Fibroblast of the conjunctiva (primary cell): ENCODE measurements around the gene FOSL2.

ENCODE experiments used
- DNase-seq: peaks from one replicate; pipeline ENCODE4 v3.0.0-alpha.2; 2010; ENCODE audit warnings: low read depth

The FOSL2 gene

GRCh38 chr2:28412625-28413151 lies 20.0 kb downstream of the FOSL2 start:
- no peak for DNase-seq

GRCh38 chr2:28413152-28413898 lies 20.7 kb downstream of the FOSL2 start:
- no peak for DNase-seq

GRCh38 chr2:28413899-28414295 lies 21.2 kb downstream of the FOSL2 start:
- no peak for DNase-seq

GRCh38 chr2:28414583-28414982 lies 21.9 kb downstream of the FOSL2 start:
- no peak for DNase-seq

GRCh38 chr2:28415010-28415409 lies 22.4 kb downstream of the FOSL2 start:
- no peak for DNase-seq

- no peak for DNase-seq
Observed at GRCh38 chr2:28415715-28416114, 23.1 kb downstream of the FOSL2 start.

- no peak for DNase-seq
Observed at GRCh38 chr2:28419003-28419402, 26.3 kb downstream of the FOSL2 start.

- DNase-seq = no peak
Observed at GRCh38 chr2:28419443-28420270, 27.0 kb downstream of the FOSL2 start.

GRCh38 chr2:28420722-28421121 lies 28.1 kb downstream of the FOSL2 start:
- DNase-seq = no peak

GRCh38 chr2:28422908-28423741 lies 30.5 kb downstream of the FOSL2 start:
- DNase-seq = no peak

GRCh38 chr2:28423856-28424605 lies 31.4 kb downstream of the FOSL2 start:
- no peak for DNase-seq

- no peak for DNase-seq
Observed at GRCh38 chr2:28424799-28425463, 32.3 kb downstream of the FOSL2 start.

GRCh38 chr2:28425464-28425835 lies 32.8 kb downstream of the FOSL2 start:
- DNase-seq = no peak

GRCh38 chr2:28427741-28428415 lies 35.2 kb downstream of the FOSL2 start:
- no peak for DNase-seq

- DNase-seq = no peak
Observed at GRCh38 chr2:28428486-28428885, 35.8 kb downstream of the FOSL2 start.

GRCh38 chr2:28429636-28430376 lies 37.1 kb downstream of the FOSL2 start:
- no peak for DNase-seq

GRCh38 chr2:28430377-28430765 lies 37.7 kb downstream of the FOSL2 start:
- no peak for DNase-seq

- no peak for DNase-seq
Observed at GRCh38 chr2:28430788-28431418, 38.2 kb downstream of the FOSL2 start.

- DNase-seq = no peak
Observed at GRCh38 chr2:28431741-28432140, 39.1 kb downstream of the FOSL2 start.
